NCI-H446 treated with DMSO at 0.1 percent for 48 hours (cell line): ENCODE measurements around the gene SERPINB6.
"Not testable (repeated sequence)": the region's sequence is repeated elsewhere in the genome, so short reads cannot be mapped to it uniquely, and the experiment has no call there.

Source experiments
- DNase-seq: peaks from one replicate; lab custom pipeline; 2025; lab: John Stamatoyannopoulos, UW

The SERPINB6 gene

DNA sequence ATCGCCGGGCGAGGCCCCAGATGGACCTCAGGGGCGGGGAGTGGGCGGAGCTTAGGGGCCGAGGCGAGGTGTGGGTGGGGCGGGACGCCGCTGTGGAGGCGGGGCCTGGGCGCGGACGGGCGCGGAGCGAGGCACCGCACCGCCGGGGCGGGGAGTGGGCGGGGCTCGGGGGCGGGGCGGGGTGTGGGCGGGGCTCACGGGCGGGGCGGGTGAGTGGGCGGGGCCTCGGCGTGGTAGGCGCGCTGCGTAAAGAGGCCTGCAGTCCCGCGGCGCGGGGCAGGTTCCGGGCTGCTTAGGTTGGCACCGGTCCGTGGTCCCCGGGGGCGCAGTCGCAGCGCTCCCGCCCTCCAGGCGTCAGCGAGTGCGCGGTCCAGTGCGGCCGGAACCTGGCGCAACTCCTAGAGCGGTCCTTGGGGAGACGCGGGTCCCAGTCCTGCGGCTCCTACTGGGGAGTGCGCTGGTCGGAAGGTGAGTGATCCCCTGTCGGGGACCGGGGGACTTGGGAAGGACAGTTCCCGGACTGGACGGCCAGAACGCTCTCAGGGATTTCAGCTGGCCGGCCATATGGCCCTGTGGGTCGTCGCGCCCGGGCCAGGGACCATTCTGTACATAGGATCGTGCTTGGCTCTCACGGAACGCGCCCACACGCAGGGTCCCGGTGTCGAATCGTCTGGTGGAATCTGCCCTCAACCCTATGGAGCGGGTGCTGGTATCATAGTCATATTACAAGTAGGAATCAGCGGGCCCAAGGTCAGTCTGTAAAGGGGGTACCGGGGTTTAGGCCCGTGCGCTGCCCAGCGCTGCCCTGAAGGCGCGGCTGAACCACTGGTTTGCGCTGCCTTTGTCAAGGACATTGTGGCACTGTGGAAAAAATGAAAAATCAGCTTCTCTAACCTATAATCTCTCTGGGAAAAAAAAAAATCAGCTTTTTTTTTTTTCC lies 28.5 kb upstream of the SERPINB6 start, which contains the start of gene NQO2:
Gene NQO2 (plus strand): TSS at position 277 of the 940 bp plus-strand sequence. CDS start 6,659 bp downstream, outside the sequence.
- peak; percentile 59 for DNase-seq

DNA sequence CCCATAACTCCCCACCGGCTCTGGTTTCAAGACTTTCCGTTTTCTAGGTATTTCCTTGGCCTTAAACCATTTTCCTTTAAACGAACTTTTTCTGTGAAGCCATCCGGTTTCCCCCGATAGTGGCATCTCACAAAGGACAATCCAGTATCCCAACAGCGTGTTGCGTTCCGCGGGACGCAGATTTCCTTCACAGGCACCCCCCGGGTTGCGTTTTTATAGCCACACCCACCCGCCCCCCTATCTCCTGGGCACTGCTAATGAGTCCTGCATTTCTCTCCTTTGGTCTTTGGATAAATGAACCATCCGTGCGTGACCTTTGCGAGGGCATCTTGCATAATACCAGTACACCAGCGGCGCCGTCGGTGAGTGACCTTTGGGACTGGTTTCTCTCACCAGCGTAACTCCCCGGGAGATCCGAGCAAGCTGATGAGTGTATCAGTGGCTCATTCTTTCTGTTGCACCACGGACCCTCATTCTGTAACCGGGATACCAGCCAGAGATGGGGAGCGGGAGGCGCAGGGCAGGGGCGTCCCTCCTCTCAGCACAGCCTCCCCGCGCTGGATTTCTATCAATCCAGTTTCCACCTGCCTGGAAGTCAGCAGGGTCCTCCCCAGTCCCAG lies 27.7 kb upstream of the SERPINB6 start:
- DNase-seq, result no peak

DNA sequence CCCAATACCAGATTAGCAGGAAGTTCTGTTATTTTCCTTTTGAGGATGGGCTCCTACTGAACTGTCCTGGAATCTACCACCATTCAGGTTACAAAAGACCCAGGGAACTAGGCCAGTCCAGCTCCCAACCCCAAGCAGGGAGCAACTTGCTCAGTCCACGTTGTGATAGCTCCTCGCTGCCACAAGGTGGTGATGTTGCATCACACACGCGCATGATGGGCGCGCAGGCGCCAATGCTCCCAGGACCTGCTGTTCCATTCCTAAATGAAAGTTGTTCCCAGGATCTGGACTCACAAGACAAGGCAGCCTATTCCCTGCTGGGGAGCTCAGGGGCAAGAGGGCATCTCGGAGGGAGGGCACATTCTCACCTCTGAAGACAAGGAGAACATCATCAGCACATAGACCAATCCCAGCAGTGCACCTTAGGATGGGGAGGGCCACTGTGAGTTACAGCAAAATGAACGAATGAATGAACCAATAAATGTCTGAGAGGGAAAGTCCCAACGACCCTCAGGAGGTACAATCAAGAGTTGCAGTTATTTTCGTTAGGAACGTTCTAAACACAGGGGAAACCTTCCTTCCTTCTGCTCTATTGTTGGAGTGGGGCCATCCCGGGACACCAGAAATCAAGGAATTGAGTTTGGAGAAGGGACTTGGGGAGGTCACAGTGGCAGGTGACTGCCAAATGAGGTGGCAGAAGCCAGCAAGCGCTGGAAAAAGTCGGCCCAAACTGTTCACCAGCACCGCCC lies 27.1 kb upstream of the SERPINB6 start:
- DNase-seq, result not testable (repeated sequence)

DNA sequence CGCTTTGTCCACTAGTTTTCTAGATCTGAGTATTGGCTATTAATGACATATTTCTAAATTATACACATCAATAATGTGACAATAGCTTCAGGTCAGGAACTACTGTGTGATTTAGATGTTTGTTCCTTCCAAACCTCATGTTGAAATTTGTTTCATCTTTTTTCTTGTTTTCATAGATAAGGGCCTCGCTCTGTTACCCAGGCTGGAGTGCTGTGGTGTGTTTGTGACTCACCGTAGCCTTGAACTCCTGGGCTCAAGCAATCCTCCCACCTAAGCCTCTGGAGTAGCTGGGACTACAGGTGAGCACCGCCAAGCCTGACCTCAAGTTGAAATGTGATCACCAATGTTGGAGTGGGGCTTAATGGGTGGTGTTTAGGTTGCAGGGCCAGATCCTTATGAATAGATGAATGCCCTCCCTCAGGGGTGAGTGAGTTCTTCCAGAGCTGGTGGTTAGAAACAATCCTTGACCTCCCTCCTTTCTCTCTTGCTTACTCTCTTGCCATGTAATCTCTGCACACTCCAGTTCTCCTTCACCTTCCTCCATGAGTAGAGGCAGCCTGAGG lies 22.5 kb upstream of the SERPINB6 start:
- DNase-seq, result no peak

DNA sequence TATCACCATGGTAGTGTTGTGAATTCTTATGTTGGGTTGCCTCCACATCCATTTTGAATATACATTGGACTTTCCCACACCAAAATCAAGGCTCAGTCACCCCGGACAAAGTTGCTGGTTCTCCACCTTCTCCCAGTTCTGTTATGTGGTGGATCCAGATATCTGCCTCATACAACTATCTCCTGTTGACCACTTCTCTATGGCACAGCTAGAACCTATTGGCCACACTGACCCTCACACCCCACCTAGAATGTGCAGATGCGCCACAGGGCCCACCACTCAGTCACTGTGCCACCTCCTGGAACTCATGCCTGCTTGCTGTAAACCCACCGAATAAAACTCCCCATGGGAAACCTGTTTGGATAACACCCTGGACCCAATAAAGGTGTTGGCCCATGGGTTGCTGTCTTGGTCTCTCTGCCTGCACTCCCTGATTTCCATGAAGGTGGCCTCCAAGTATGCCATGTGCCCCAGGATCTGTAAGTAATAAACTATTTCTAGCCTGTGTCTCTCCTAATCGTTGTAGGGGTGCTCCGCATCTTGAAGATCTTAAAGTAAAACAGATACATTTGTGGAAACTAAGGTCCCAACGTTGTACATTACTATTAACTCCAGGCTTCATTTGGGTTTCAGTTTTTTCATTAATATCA lies 21.1 kb upstream of the SERPINB6 start:
- DNase-seq, result no peak

DNA sequence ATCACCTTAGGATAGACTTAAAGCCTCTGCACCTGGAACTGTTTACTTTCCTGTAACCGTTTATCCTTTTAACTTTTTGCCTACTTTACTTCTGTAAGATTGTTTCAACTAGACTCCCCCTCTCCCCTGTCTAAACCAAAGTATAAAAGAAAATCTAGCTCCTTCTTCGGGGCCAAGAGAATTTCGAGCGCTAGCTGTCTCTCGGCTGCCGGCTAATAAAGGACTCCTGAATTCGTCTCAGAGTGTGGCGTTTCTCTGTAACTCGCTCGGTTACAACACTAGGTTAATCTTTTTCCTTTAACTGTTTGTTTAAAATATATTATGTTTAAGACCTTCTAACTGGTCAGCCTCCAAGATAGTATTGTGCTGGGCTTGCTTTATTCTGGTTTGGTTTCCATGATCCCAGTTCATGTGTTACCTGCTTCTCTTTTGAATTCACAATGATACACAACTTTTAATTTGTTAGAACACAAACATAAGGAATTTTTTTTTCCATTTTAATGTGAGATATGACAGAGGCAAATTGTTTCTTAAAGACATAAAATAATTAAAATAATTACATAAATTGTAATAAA lies 19.7 kb upstream of the SERPINB6 start:
- no peak for DNase-seq

DNA sequence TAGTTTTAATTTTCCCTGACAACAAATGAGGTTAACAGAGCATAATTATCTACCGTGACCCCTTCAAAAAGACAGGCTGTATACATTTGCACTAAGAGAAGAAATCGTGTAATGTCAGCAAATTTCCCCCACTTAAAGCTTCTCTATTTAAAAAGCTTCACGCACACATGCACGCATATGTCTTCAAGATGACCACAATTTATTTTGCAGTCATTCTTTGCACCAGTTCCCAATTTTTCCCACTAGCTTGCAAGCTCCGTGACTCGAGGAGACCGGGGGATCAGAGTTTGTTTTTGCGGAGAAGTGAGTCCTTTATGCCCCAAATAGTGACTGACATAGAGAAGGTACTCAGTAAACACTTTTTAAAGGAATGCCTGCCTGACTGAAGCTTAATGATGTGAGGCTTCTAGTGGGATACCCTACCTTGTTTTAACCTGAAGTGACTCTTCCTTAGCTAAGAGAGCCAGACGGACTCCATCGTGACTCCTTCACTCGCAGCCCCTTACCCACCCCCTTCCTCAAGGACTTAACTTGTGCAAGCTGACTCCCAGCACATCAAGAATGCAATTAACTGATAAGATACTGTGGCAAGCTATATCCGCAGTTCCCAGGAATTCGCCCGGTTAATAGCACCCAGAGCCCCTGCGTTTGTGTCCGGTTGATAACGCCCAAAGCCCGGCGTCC lies 19.0 kb upstream of the SERPINB6 start:
- no peak for DNase-seq

DNA sequence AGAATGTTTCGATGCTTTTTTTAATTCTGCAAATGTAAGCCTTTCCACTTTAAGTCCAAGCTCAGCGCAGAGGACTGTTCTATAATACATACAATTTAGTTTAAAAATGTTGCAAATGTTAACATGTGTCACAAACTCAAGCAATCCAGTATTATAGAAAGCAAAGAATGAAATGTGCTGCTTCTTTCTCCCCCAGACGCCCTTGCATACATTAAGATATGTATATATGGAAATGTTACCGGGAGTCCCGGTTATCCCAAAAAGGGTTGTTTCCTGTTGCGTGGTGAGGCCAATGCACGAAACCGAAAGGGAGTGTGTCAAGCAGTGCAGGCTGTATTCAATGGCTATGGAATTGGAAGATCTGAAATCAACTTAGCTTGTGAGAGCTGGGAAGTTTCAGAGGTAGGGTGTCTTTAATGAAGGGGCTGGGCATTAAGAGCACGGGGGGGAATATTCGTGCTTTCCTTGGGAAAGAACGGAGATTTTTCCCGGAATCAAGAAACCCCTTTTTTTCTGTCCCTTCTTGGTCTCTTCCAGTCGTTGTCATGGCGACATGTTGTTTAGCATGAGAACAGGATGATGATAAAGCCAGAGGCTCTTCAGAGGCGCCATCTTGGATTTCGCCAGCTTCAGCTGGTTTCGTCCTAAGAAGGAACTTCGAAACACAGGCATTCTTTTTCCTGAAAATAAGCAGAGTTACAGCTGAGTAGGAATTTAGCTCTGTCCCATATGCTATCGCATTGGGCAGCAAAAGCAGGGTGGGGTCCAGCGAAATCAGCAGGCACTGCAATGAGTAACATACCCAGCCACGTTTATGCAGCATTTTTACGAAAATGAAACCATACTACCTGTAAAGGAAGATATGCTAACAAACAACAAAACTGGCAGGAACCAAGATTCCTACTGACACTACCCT lies 18.2 kb upstream of the SERPINB6 start:
- peak; percentile 92 for DNase-seq

DNA sequence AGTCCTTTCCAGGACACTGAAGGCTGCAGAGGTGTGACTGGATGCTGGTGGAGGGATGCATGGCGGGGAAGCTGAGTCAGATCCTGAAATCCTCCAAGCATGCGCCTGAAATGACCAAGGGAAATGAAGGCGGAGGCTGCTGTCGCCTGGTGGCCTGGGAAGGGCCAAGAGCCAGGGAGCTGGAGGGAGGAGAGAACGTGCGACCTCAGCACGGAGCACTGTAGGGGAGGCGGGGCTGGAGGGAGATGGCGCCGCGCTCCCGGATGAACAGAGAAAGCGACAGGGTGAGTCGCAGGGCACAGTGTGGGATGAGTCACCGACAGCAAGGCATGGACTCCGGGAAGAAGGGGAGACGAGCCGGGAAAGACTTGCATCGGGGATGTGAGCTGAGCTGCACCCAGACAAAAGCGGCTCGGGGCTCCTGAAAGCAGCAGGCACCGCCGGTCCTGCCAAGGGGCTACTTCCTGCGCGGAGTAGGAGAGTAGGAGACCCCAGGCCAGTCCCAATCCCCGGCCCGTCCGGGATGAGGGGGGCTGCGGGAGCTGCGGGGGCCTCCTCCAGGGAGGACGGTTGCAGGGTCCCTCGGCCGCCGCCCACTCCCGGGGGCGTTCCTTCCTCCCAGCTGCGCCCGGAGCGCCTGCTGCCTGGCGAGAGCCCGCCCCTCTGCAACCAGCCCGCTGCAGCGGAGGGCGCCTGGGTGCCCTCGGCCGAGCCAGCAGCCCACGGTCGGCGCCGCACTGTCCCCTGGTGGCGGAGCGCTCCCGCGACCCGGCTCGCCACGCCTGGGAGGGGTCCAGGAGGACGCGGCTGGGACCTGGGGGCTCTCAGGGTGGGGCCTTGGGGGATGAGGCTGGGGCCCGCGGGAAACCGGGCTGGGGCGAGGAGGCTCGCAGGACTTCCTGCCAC lies 17.3 kb upstream of the SERPINB6 start:
- peak; percentile 54 for DNase-seq

DNA sequence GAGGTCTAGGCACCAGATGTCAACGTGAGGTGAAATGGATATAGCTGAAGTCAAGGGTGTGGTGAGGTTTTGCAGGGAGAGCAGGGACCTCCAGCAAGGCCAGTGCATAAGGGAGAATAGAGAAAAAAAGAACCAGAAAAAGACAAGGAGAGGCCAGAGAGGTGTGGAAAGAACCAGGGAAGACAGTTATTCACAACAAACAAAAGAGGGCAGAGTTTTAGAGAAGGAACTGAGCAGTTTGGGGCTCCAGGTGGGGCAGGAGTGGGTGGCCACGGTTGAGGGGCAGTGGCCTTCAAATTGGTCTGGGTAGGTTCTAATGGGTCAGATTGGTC lies 16.7 kb upstream of the SERPINB6 start:
- no peak for DNase-seq

DNA sequence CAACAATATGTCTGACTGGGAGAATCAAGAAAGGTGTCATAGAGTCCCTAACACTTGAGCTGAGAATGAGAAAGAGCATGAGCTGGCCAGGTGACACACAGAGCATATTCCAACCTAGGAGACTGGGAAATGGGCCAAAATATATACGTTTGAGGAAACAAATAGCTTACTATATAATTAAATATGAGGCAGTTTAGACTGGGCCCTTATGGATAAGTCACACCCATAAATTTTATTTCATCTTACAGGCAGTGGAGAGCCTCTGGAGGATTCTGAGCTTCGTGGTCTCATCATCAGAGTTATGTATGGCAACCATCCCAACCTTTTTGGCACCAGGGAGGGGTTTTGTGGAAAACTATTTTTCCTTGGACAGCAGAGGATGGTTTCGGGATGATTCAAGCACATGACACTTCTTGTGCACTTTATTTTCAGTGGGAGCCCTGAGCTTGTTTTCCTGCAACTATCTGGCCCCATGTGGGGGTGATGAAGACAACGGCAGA lies 15.4 kb upstream of the SERPINB6 start:
- DNase-seq, result no peak

DNA sequence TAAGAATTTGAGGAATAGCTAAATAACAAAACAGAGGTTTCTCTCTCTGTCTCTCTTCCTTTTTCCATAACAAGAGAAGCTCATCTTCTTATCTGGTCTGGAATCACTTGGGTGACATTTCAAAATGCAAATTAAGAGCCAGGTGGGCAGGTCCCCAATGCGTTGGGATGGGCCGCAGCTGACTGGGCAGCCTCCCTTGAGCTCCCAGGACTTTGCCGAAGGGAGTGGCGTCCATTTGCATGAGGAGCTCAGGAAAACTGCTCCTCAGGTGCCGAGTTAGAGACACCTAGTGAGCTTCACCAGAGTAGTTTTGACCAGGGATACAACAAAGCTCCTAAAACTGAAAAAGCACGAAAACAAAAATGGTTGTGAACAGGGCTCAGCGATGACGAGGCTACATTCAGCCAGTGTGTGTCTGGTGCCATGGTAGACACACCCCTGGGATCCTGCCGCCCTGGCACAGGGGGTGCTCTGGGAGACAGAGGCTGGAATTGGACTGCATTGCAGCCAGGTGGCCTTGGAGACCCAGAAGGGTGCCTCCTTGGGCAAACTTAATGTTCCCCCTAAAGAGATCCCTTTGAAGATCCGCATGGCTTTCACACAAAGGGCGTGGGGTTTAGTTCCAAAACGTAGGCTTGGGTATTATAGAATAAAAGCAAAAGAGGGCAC lies 13.5 kb upstream of the SERPINB6 start:
- DNase-seq, result no peak

DNA sequence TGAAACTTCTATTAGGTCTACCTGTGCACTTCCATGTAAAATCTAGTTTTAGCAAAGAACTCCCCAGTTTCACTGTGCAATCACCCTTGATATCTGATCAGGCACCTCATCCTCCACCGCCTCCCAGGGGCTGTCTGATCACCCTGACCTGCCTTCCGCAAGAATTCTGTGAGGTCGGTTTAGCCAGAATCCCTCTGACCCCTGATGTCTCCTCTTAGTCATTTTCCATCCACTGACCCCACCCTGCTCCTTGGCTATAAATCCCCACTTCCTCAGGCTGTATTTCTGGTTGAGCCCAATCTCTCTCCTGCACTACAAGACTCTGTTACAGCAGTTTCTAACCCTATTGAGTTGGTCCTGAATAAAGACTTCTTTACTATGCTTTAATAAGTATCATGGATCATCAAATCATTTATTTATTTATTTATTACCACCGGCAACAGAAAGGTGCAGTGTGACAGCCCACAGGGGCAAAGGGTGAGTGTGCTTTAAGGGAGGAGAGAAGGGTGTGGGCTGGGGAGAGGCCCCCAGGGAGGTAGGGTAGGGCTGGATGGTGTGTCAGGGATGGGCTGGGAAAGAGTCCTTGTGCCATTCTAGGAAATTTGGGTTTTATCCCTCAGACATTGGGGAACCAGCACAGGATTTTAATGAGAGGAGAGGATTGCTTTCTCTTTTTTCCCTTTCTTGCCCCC lies 11.2 kb upstream of the SERPINB6 start:
- DNase-seq, result no peak

DNA sequence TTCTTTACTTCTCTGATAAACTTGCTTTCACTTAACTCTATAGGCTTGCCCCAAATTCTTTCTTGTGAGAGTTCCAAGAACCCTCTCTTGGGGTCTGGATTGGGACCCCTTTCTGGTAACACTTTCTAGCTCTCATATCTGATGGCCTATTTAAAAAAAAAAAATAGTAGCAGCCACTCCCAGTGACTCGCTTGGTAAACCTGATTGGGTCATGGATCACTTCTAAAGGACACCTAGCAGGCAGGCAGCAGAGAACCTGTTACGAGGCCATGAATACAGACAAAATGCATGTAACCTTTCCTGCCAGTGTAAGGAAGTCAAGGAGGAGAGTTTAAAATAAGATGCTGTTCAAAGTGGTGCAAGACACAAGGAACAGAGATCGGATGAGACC lies 9.1 kb upstream of the SERPINB6 start:
- DNase-seq, result no peak

DNA sequence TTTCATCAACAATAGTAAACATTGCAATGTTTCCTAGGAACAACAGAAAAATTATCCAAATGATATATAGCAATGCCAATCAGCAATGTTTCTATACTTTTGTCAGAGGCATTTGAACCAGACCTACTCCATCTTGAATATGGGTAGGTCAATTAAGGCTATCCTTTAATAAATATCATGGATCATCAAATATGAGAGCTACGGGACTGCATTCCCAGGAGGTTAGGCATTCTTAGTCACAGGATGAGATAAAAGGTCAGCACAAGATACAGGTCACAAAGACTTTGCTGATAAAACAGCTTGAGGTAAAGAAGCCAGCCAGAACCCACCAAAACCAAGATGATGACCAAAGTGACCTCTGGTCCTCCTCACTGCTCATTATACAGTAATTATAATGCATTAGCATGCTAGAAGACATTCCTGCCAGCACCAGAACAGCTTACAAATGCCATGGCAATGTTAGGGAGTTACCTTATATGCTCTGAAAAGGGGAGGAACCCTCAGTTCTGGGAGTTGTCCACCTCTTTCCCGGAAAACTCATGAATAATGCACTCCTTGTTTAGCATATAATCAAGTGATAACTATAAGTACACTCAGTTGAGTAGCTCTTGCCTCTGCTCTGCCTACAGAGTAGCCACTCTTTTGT lies 8.6 kb upstream of the SERPINB6 start:
- no peak for DNase-seq

DNA sequence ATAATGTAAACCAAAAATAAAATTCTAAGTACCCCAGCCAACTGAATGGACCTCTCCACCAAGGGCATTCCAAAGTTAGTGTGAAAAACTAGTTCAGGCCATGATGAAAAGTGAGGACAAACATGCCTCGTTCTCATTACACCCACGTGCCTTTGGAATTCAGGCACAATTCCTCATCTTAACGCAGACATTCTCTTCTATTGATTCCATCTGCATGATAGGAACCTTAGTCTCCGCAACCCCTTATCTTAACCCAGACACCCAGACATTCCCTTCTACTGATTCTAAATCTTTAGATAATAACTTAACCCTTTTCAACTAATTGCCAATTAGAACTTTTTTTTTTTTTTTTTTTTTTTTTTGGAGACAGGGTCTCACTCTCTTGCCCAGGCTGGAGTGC lies 7.6 kb upstream of the SERPINB6 start:
- no peak for DNase-seq
